Sigmoid colon (tissue), 7 donors: ENCODE results near the gene SLIT3. TPM values are rescaled to one million over a fixed set of nuclear protein-coding genes. Genes with fewer than 3 reads are reported as not detected.

Source experiments
- DNase-seq: peaks from one replicate; pipeline ENCODE4 v3.0.0-alpha.2; 2019
- H3K27ac ChIP-seq, 4 donors: fragments of 200-600 bp; sonication (generic); one replicate each; pipeline ENCODE4 v1.5.1; 2016 to 2019; ENCODE audit warnings: mild to moderate bottlenecking in 1 of 4
- H3K27me3 ChIP-seq, 3 donors: fragments of 200-600 bp; sonication (generic); one replicate each; pipeline ENCODE4 v1.5.1; 2019; ENCODE audit warnings: mild to moderate bottlenecking in 1 of 3
- H3K36me3 ChIP-seq, 4 donors: fragments of 200-600 bp; sonication (generic); one replicate each; pipeline ENCODE4 v1.5.1; 2016 to 2019
- H3K4me1 ChIP-seq, 4 donors: fragments of 200-600 bp; sonication (generic); one replicate each; pipeline ENCODE4 v1.5.1; 2017 to 2019
- H3K4me3 ChIP-seq, 4 donors: fragments of 200-600 bp; sonication (generic); one replicate each; pipeline ENCODE4 v1.5.1; 2017 to 2019; ENCODE audit warnings: mild to moderate bottlenecking in 2 of 4, moderate library complexity in 1 of 4
- H3K9me3 ChIP-seq, 4 donors: fragments of 200-600 bp in 3 of 4; sonication (generic) in 3 of 4; one replicate each; pipeline versions ENCODE4 v1.5.1 to v1.6.1; 2013 to 2019
- CTCF ChIP-seq, 4 experiments: fragments of 450-650 bp in 3 of 4; fragments of 200-600 bp in 1 of 4; IDR thresholded peaks; one replicate each; pipeline ENCODE4 v1.5.1; 2016 to 2019; ENCODE audit warnings: antibody characterized with exemption in 4 of 4, mild to moderate bottlenecking in 3 of 4, moderate library complexity in 2 of 4
- EP300 ChIP-seq, 4 donors: sonication (generic); formaldehyde crosslinking; IDR thresholded peaks; one replicate each; pipeline ENCODE4 v1.6.1; 2017; ENCODE audit warnings: antibody characterized with exemption in 4 of 4
- POLR2A ChIP-seq, 2 donors: fragments of 450-650 bp; IDR thresholded peaks; one replicate each; pipeline ENCODE4 v1.6.1; 2016; ENCODE audit warnings: antibody characterized with exemption in 2 of 2, mild to moderate bottlenecking in 2 of 2, moderate library complexity in 2 of 2
- POLR2AphosphoS5 ChIP-seq, 4 donors: sonication (generic); formaldehyde crosslinking; IDR thresholded peaks; one replicate each; pipeline ENCODE4 v1.6.1; 2017; ENCODE audit warnings: antibody characterized with exemption in 4 of 4
- WGBS, 2 donors: extraction: QIAGEN DNeasy Blood & Tissue Kit; methylation state at CpG; one replicate each; pipeline ENCODE4 v1.1.7; 2013; 5-methylcytosine and 5-hydroxymethylcytosine counted together
- intact Hi-C: fragments of 100-400 bp; cut with DNase I; formaldehyde crosslinking; loops from one replicate; pipeline ENCODE4 v1.15.1; 2023
- polyA plus RNA-seq, 3 donors: library from polyadenylated mRNA; stranded (reverse); fragments of 200-250 nt; gene quantifications; one replicate each; pipeline ENCODE4 v1.2.3, GENCODE V29; 2013
- total RNA-seq, 4 donors: library from RNA; depleted of rRNA; stranded (reverse); fragments of >200 nt; gene quantifications; one replicate each; pipeline ENCODE4 v1.1.0, GENCODE V29; 2016
- donor health status: healthy with polysubstance abuse.
- donor health status: Bipolar disorder and iron deficiency.
- donor health status: healthy.

The SLIT3 gene
- total and polyA plus RNA-seq, 7 donors: 0.23 to 46.3 (median 30.0) TPM

- TF ChIP-seq POLR2A (IDR thresholded peaks at IDR 0.05): no peak
- no peak for TF ChIP-seq CTCF (IDR thresholded peaks at IDR 0.05)
- TF ChIP-seq POLR2AphosphoS5 (IDR thresholded peaks at IDR 0.05): no peak
- no peak for TF ChIP-seq EP300 (IDR thresholded peaks at IDR 0.05)
- intact Hi-C loops: no loop called here
- Histone ChIP-seq H3K27me3 (no peaks in the 10 kb centered on the region), H3K27ac (no peak overlapping the region), H3K36me3 (peaks cover 0 to 42% (median 0%) of the 10 kb centered on the region in 4 donors), H3K4me1 (no peaks in the 10 kb centered on the region), H3K4me3 (no peak overlapping the region), H3K9me3 (no peaks in the 10 kb centered on the region)
- 80 to 91% methylated on average over 5 of the region's 5 CpGs for WGBS, 2 donors
- DNase-seq: no peak
Observed at GRCh38 chr5:168695301-168695835, 605.6 kb downstream of the SLIT3 start.

- intact Hi-C loops: no loop called here
- DNase-seq: no peak
Observed at GRCh38 chr5:168694289-168694688, 606.6 kb downstream of the SLIT3 start.

GRCh38 chr5:168693883-168694282 lies 607.1 kb downstream of the SLIT3 start:
- intact Hi-C loops: no loop called here
- no peak for DNase-seq
- no peak overlapping the region for H3K27ac ChIP-seq
- peaks cover 0 to 27% (median 0%) of the 10 kb centered on the region in 4 donors for H3K36me3 ChIP-seq
- H3K4me3 ChIP-seq: no peak overlapping the region
- H3K27me3 ChIP-seq: no peaks in the 10 kb centered on the region
- WGBS, 2 donors: 73 to 79% methylated on average over 3 of the region's 3 CpGs
- H3K9me3 ChIP-seq: no peaks in the 10 kb centered on the region
- no peaks in the 10 kb centered on the region for H3K4me1 ChIP-seq
- TF ChIP-seq EP300 (IDR thresholded peaks at IDR 0.05) (no peak), CTCF (IDR thresholded peaks at IDR 0.05) (no peak)

More at GRCh38 chr5:168694289-168694688, 606.6 kb downstream of the SLIT3 start:
- no peak overlapping the region for H3K27ac ChIP-seq
- 95 to 97% methylated on average over 1 of the region's 1 CpG for WGBS, 2 donors
- H3K27me3 ChIP-seq: no peaks in the 10 kb centered on the region
- H3K4me1 ChIP-seq: no peaks in the 10 kb centered on the region
- H3K36me3 ChIP-seq: peaks cover 0 to 31% (median 0%) of the 10 kb centered on the region in 4 donors
- no peak overlapping the region for H3K4me3 ChIP-seq
- H3K9me3 ChIP-seq: no peaks in the 10 kb centered on the region
- TF ChIP-seq POLR2AphosphoS5 (IDR thresholded peaks at IDR 0.05) (no peak), CTCF (IDR thresholded peaks at IDR 0.05) (no peak), EP300 (IDR thresholded peaks at IDR 0.05) (no peak)

GRCh38 chr5:168693297-168693696 lies 607.6 kb downstream of the SLIT3 start:
- no peak for TF ChIP-seq EP300 (IDR thresholded peaks at IDR 0.05)
- TF ChIP-seq POLR2AphosphoS5 (IDR thresholded peaks at IDR 0.05): no peak
- no peak for TF ChIP-seq CTCF (IDR thresholded peaks at IDR 0.05)
- no peak for TF ChIP-seq POLR2A (IDR thresholded peaks at IDR 0.05)
- intact Hi-C loops: no loop called here
- 68 to 72% methylated on average over 5 of the region's 5 CpGs for WGBS, 2 donors
- H3K4me3 ChIP-seq: no peak overlapping the region
- H3K27ac ChIP-seq: no peak overlapping the region
- H3K27me3 ChIP-seq: no peaks in the 10 kb centered on the region
- peaks cover 0 to 25% (median 0%) of the 10 kb centered on the region in 4 donors for H3K36me3 ChIP-seq
- no peaks in the 10 kb centered on the region for H3K9me3 ChIP-seq
- DNase-seq: no peak
- no peaks in the 10 kb centered on the region for H3K4me1 ChIP-seq

GRCh38 chr5:168691891-168692290 lies 609.0 kb downstream of the SLIT3 start:
- H3K4me1 ChIP-seq: no peaks in the 10 kb centered on the region
- DNase-seq: no peak
- WGBS, 2 donors: 92 to 94% methylated on average over 4 of the region's 4 CpGs
- H3K4me3 ChIP-seq: no peak overlapping the region
- no peak overlapping the region for H3K27ac ChIP-seq
- H3K27me3 ChIP-seq: no peaks in the 10 kb centered on the region
- intact Hi-C loops: no loop called here
- TF ChIP-seq POLR2A (IDR thresholded peaks at IDR 0.05) (no peak), POLR2AphosphoS5 (IDR thresholded peaks at IDR 0.05) (no peak), CTCF (IDR thresholded peaks at IDR 0.05) (no peak), EP300 (IDR thresholded peaks at IDR 0.05) (no peak)
- no peaks in the 10 kb centered on the region for H3K9me3 ChIP-seq
- peaks cover 0 to 27% (median 0%) of the 10 kb centered on the region in 4 donors for H3K36me3 ChIP-seq
